Measurements from ENCODE around the gene PYGO1. TPM values are rescaled to one million over a fixed set of nuclear protein-coding genes. Genes with fewer than 3 reads are reported as not detected.
A peak's percentile ranks its signal among the peaks of the same experiment; 100 is the strongest.
"Not testable (repeated sequence)": the region's sequence is repeated elsewhere in the genome, so short reads cannot be mapped to it uniquely, and the experiment has no call there.

The PYGO1 gene
- polyA plus RNA-seq, 6 donors from 2014 or later: not detected

GRCh38 chr15:55515991-55516776, 72.0 kb downstream of the PYGO1 start:
- ATAC-seq (ENCODE audit: low read depth in 2 of 2) (no peak), DNase-seq (no peak)
- Mint-ChIP-seq H3K27ac (no peak overlapping the region), H3K4me1 (no peaks in the 10 kb centered on the region), H3K9me3 (peaks cover 0 to 6% (median 0%) of the 10 kb centered on the region in 7 donors), H3K27me3 (peaks cover 0 to 5% (median 5%) of the 10 kb centered on the region in 3 donors), H3K4me3 (no peak overlapping the region), H3K36me3 (no peaks in the 10 kb centered on the region)

- no peak overlapping the region for H3K4me3 Mint-ChIP-seq
- H3K36me3 Mint-ChIP-seq: no peaks in the 10 kb centered on the region
- no peaks in the 10 kb centered on the region for H3K4me1 Mint-ChIP-seq
- H3K9me3 Mint-ChIP-seq: no peaks in the 10 kb centered on the region
- DNase-seq (no peak), ATAC-seq (ENCODE audit: low read depth in 2 of 2) (no peak)
- peaks cover 0 to 5% (median 5%) of the 10 kb centered on the region in 3 donors for H3K27me3 Mint-ChIP-seq
- H3K27ac Mint-ChIP-seq: no peak overlapping the region
Observed at GRCh38 chr15:55515491-55515890, 72.7 kb downstream of the PYGO1 start.

GRCh38 chr15:55514414-55514850, 73.7 kb downstream of the PYGO1 start:
- Mint-ChIP-seq H3K9me3 (no peaks in the 10 kb centered on the region), H3K36me3 (no peaks in the 10 kb centered on the region), H3K4me3 (no peak overlapping the region), H3K27ac (no peak overlapping the region), H3K27me3 (peaks cover 0 to 5% (median 5%) of the 10 kb centered on the region in 3 donors), H3K4me1 (no peaks in the 10 kb centered on the region)
- ATAC-seq (ENCODE audit: low read depth in 2 of 2) (no peak), DNase-seq (no peak)

- not testable (repeated sequence) for H3K36me3 Mint-ChIP-seq; H3K9me3 Mint-ChIP-seq; H3K27me3 Mint-ChIP-seq; H3K4me3 Mint-ChIP-seq; ATAC-seq (ENCODE audit: low read depth in 2 of 2); H3K27ac Mint-ChIP-seq; DNase-seq; H3K4me1 Mint-ChIP-seq
Observed at GRCh38 chr15:55513621-55514413, 74.3 kb downstream of the PYGO1 start.

- H3K9me3 Mint-ChIP-seq: no peaks in the 10 kb centered on the region
Observed at GRCh38 chr15:55513152-55513551, 75.0 kb downstream of the PYGO1 start.

GRCh38 chr15:55507567-55507966, 80.6 kb downstream of the PYGO1 start:
- Mint-ChIP-seq H3K36me3 (no peaks in the 10 kb centered on the region), H3K27ac (no peak overlapping the region), H3K4me3 (no peak overlapping the region), H3K4me1 (no peaks in the 10 kb centered on the region), H3K27me3 (peaks cover 0 to 24% (median 18%) of the 10 kb centered on the region in 3 donors), H3K9me3 (peaks cover 0 to 13% (median 2%) of the 10 kb centered on the region in 7 donors)
- DNase-seq (no peak), ATAC-seq (ENCODE audit: low read depth in 2 of 2) (no peak)

More at GRCh38 chr15:55513152-55513551, 75.0 kb downstream of the PYGO1 start:
- ATAC-seq (ENCODE audit: low read depth in 2 of 2): no peak
- Mint-ChIP-seq H3K4me1 (no peaks in the 10 kb centered on the region), H3K4me3 (no peak overlapping the region), H3K27ac (peak overlapping the region in 1 of 6 donors; percentile 22), H3K27me3 (peaks cover 0 to 5% (median 3%) of the 10 kb centered on the region in 3 donors), H3K36me3 (no peaks in the 10 kb centered on the region)
- no peak for DNase-seq

GRCh38 chr15:55505407-55505806, 82.7 kb downstream of the PYGO1 start:
- not testable (repeated sequence) for H3K4me3 Mint-ChIP-seq; ATAC-seq (ENCODE audit: low read depth in 2 of 2); H3K27ac Mint-ChIP-seq; H3K4me1 Mint-ChIP-seq; DNase-seq; H3K36me3 Mint-ChIP-seq
- H3K9me3 Mint-ChIP-seq: peaks cover 0 to 13% (median 2%) of the 10 kb centered on the region in 7 donors
- peaks cover 0 to 28% (median 26%) of the 10 kb centered on the region in 3 donors for H3K27me3 Mint-ChIP-seq

GRCh38 chr15:55499151-55499550, 89.0 kb downstream of the PYGO1 start:
- no peak for DNase-seq
- Mint-ChIP-seq H3K36me3 (no peaks in the 10 kb centered on the region), H3K27ac (peak overlapping the region in 1 of 6 donors; percentile 72), H3K27me3 (peaks cover 0 to 26% (median 18%) of the 10 kb centered on the region in 3 donors), H3K4me3 (peak overlapping the region in 6 of 8 donors; percentile 79 to 95 (median 91)), H3K4me1 (peaks cover 0 to 13% (median 12%) of the 10 kb centered on the region in 3 donors), H3K9me3 (peaks cover 0 to 8% (median 0%) of the 10 kb centered on the region in 7 donors)
- no peak for ATAC-seq (ENCODE audit: low read depth in 2 of 2)

GRCh38 chr15:55498109-55498938, 89.8 kb downstream of the PYGO1 start:
- H3K9me3 Mint-ChIP-seq, H3K36me3 Mint-ChIP-seq: not testable (repeated sequence)
- Mint-ChIP-seq H3K27me3 (peaks cover 0 to 17% (median 10%) of the 10 kb centered on the region in 3 donors), H3K4me1 (peaks cover 0 to 13% (median 12%) of the 10 kb centered on the region in 3 donors), H3K27ac (peak overlapping the region; percentile 72 to 97 (median 88)), H3K4me3 (peak overlapping the region; percentile 79 to 95 (median 91))
- ATAC-seq (ENCODE audit: low read depth in 2 of 2): peak; percentile 89 to 90
- peak; percentile 72 for DNase-seq

GRCh38 chr15:55496716-55497115, 91.4 kb downstream of the PYGO1 start:
- H3K36me3 Mint-ChIP-seq: no peaks in the 10 kb centered on the region
- no peak for ATAC-seq (ENCODE audit: low read depth in 2 of 2)
- H3K4me1 Mint-ChIP-seq: peaks cover 0 to 13% (median 12%) of the 10 kb centered on the region in 3 donors
- DNase-seq: no peak
- H3K4me3 Mint-ChIP-seq: peak overlapping the region in 2 of 8 donors; percentile 38 to 45
- H3K27me3 Mint-ChIP-seq: peaks cover 0 to 1% (median 0%) of the 10 kb centered on the region in 3 donors
- peak overlapping the region in 2 of 6 donors; percentile 28 to 59 for H3K27ac Mint-ChIP-seq
- no peaks in the 10 kb centered on the region for H3K9me3 Mint-ChIP-seq

GRCh38 chr15:55494931-55495330, 93.2 kb downstream of the PYGO1 start:
- DNase-seq: peak; percentile 10
- Mint-ChIP-seq H3K9me3 (no peaks in the 10 kb centered on the region), H3K4me1 (peaks cover 0 to 13% (median 12%) of the 10 kb centered on the region in 3 donors), H3K4me3 (no peak overlapping the region), H3K36me3 (no peaks in the 10 kb centered on the region), H3K27me3 (no peaks in the 10 kb centered on the region), H3K27ac (peak overlapping the region in 2 of 6 donors; percentile 7 to 62)
- peak; percentile 45 to 46 for ATAC-seq (ENCODE audit: low read depth in 2 of 2)

- H3K27me3 Mint-ChIP-seq; H3K27ac Mint-ChIP-seq; H3K36me3 Mint-ChIP-seq; DNase-seq; H3K4me3 Mint-ChIP-seq; ATAC-seq (ENCODE audit: low read depth in 2 of 2); H3K4me1 Mint-ChIP-seq: not testable (repeated sequence)
- peaks cover 0 to 18% (median 5%) of the 10 kb centered on the region in 7 donors for H3K9me3 Mint-ChIP-seq
Observed at GRCh38 chr15:55488952-55489600, 99.1 kb downstream of the PYGO1 start.

All from naive B cell (primary cell).